ENCODE data around the gene TMEM91. TPM values are rescaled to one million over a fixed set of nuclear protein-coding genes. Genes with fewer than 3 reads are reported as not detected.

Gene TMEM91
- total and polyA plus RNA-seq, 2 of the 4 experiments (the other 2 are of a cell fraction) = 1.4 to 4.8 TPM

DNA sequence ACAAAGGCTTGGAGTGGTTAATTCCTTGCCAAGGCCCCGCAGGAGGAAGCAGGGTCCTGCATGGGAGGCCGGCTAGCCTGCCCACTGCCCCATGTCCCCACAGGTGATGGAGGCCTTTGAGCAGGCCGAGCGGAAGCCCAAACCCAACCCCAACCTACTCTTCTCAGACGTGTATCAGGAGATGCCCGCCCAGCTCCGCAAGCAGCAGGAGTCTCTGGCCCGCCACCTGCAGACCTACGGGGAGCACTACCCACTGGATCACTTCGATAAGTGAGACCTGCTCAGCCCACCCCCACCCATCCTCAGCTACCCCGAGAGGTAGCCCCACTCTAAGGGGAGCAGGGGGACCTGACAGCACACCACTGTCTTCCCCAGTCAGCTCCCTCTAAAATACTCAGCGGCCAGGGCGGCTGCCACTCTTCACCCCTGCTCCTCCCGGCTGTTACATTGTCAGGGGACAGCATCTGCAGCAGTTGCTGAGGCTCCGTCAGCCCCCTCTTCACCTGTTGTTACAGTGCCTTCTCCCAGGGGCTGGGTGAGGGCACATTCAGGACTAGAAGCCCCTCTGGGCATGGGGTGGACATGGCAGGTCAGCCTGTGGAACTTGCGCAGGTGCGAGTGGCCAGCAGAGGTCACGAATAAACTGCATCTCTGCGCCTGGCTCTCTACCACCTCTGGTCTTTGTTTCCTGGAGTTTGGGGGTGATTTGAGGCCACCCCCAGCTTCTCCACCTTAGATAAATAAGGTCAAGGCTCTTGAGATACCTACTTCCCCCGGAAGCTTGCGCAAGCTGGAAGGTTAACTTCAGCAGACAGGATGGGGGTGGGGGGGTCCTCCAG is 48.2 kb downstream of the TMEM91 start:
- H3K9me1 ChIP-seq (ENCODE audit: insufficient read depth, low read length) = no peaks in the 10 kb centered on the region
- no peak for DNase-seq
- no peak for ATAC-seq (ENCODE audit: low read depth)
- CTCF ChIA-PET = no interaction called here
- TF ChIP-seq MXI1 (IDR thresholded peaks at IDR 0.05; ENCODE audit: borderline replicate concordance, low read depth, low read length) (no peak), CHD1 (IDR thresholded peaks at IDR 0.05; ENCODE audit: low read depth, low read length) (no peak), POLR2A (IDR thresholded peaks at IDR 0.05; ENCODE audit: low read depth, low read length) (no peak), RFX5 (IDR thresholded peaks at IDR 0.05; ENCODE audit: low read depth, low read length) (no peak), CEBPB (IDR thresholded peaks at IDR 0.05; ENCODE audit: low read depth, low read length) (no peak), FOS (IDR thresholded peaks at IDR 0.05; ENCODE audit: low read depth, low read length) (no peak), RAD21 (IDR thresholded peaks at IDR 0.05; ENCODE audit: low read length) (no peak), MAFK (IDR thresholded peaks at IDR 0.05; ENCODE audit: low read depth, low read length) (no peak), RCOR1 (IDR thresholded peaks at IDR 0.05; ENCODE audit: insufficient replicate concordance, low read length) (no peak), SMC3 (IDR thresholded peaks at IDR 0.05; ENCODE audit: low read depth, low read length) (no peak), BHLHE40 (IDR thresholded peaks at IDR 0.05; ENCODE audit: low read depth, low read length) (no peak), MAZ (IDR thresholded peaks at IDR 0.05; ENCODE audit: borderline replicate concordance, low read depth, low read length) (no peak), NFE2L2 (IDR thresholded peaks at IDR 0.05; ENCODE audit: low read depth, low read length) (no peak)
- TF ChIP-seq, protein P1, sequence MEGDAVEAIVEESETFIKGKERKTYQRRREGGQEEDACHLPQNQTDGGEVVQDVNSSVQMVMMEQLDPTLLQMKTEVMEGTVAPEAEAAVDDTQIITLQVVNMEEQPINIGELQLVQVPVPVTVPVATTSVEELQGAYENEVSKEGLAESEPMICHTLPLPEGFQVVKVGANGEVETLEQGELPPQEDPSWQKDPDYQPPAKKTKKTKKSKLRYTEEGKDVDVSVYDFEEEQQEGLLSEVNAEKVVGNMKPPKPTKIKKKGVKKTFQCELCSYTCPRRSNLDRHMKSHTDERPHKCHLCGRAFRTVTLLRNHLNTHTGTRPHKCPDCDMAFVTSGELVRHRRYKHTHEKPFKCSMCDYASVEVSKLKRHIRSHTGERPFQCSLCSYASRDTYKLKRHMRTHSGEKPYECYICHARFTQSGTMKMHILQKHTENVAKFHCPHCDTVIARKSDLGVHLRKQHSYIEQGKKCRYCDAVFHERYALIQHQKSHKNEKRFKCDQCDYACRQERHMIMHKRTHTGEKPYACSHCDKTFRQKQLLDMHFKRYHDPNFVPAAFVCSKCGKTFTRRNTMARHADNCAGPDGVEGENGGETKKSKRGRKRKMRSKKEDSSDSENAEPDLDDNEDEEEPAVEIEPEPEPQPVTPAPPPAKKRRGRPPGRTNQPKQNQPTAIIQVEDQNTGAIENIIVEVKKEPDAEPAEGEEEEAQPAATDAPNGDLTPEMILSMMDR (conservative IDR thresholded peaks at IDR 0.05; ENCODE audit: low read depth, low read length) = no peak
- TF ChIP-seq, protein P2, sequence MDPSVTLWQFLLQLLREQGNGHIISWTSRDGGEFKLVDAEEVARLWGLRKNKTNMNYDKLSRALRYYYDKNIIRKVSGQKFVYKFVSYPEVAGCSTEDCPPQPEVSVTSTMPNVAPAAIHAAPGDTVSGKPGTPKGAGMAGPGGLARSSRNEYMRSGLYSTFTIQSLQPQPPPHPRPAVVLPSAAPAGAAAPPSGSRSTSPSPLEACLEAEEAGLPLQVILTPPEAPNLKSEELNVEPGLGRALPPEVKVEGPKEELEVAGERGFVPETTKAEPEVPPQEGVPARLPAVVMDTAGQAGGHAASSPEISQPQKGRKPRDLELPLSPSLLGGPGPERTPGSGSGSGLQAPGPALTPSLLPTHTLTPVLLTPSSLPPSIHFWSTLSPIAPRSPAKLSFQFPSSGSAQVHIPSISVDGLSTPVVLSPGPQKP (IDR thresholded peaks at IDR 0.05; ENCODE audit: borderline replicate concordance, low read depth, low read length) = no peak
- H3K4me3 ChIP-seq (ENCODE audit: insufficient read depth, low read depth, low read length) = no peak overlapping the region
- H3K4me2 ChIP-seq (ENCODE audit: low read depth, low read length) = no peak overlapping the region
- dilution Hi-C loops (cut with HindIII; ENCODE audit: low sequenced_read_pairs, unreplicated experiment) = no loop called here
- peaks cover 41% of the 10 kb centered on the region for H3K36me3 ChIP-seq (ENCODE audit: control insufficient read depth, insufficient read depth, low read length)
- no peak overlapping the region for H3K14ac ChIP-seq (replicated peaks; ENCODE audit: low read depth, low read length)
- no peak overlapping the region for H4K8ac ChIP-seq (ENCODE audit: low read depth in 2 of 2, low read length in 2 of 2)
- no peaks in the 10 kb centered on the region for H4K20me1 ChIP-seq (ENCODE audit: insufficient read depth, low read length)
- POLR2A ChIA-PET (ENCODE audit: unreplicated experiment) = no interaction called here
- H2AFZ ChIP-seq (replicated peaks; ENCODE audit: low read length, poor library complexity) = no peak overlapping the region
- WGBS, 2 experiments (ENCODE audit: extremely low coverage in 2 of 2, insufficient read length in 1 of 2) = 82% methylated on average over 4 of the region's 21 CpGs; no CpG with 5 or more reads in 1 of the 2 experiments
- no peak overlapping the region for H3K27ac ChIP-seq (ENCODE audit: insufficient read depth, low read length)
- H3K4me1 ChIP-seq (ENCODE audit: control insufficient read depth, insufficient read depth, low read length) = peaks cover 10% of the 10 kb centered on the region; the same call in 1 of the 2 replicates
- no peaks in the 10 kb centered on the region for H3K27me3 ChIP-seq (ENCODE audit: control insufficient read depth, insufficient read depth, low read length)
- no peak overlapping the region for H4K91ac ChIP-seq (ENCODE audit: insufficient read depth, low read depth, low read length)
- H3K4ac ChIP-seq (ENCODE audit: low read depth, low read length) = no peak overlapping the region
- H2AK5ac ChIP-seq (ENCODE audit: low read depth, low read length) = no peak overlapping the region
- H3K18ac ChIP-seq (ENCODE audit: low read depth, low read length) = no peak overlapping the region
- no peak overlapping the region for H2BK120ac ChIP-seq (ENCODE audit: low read depth, low read length)
- H2BK5ac ChIP-seq (ENCODE audit: low read depth, low read length, poor library complexity, severe bottlenecking) = no peak overlapping the region
- H2BK15ac ChIP-seq (ENCODE audit: low read depth, low read length) = no peak overlapping the region
- no peak overlapping the region for H4K5ac ChIP-seq (ENCODE audit: low read depth, low read length)
- no TSS peak for BruUV-seq (replicated peaks)
- no peaks in the 10 kb centered on the region for H3K9me3 ChIP-seq (ENCODE audit: control insufficient read depth, insufficient read depth, low read length)
- intact Hi-C loops (cut with micrococcal nuclease) = loop anchor here (10.0 kb wide), 1 partner anchor 220 kb away; no protein-coding TSS in a partner anchor
- in situ Hi-C loops (cut with MboI; ENCODE audit: low sequenced_read_pairs) = no loop called here
- no peak overlapping the region for H3K56ac ChIP-seq (ENCODE audit: extremely low read depth, insufficient read depth, low read length)
- no peaks in the 10 kb centered on the region for H3K79me1 ChIP-seq (ENCODE audit: low read depth in 1 of 2, low read length in 2 of 2)
- no peak overlapping the region for H3K23ac ChIP-seq (ENCODE audit: low read depth, low read length)
- no peak overlapping the region for H3K9ac ChIP-seq (ENCODE audit: low read depth, low read length)
- H2AK9ac ChIP-seq (replicated peaks; ENCODE audit: low read depth, low read length, poor library complexity) = no peak overlapping the region
- H2BK20ac ChIP-seq (ENCODE audit: low read depth, low read length) = no peak overlapping the region
